ENCODE data around the gene CEP128. TPM values are rescaled to one million over a fixed set of nuclear protein-coding genes. Genes with fewer than 3 reads are reported as not detected.

The CEP128 gene
- polyA plus RNA-seq, 10 donors: 2.1 to 5.3 (median 4.3) TPM

DNA sequence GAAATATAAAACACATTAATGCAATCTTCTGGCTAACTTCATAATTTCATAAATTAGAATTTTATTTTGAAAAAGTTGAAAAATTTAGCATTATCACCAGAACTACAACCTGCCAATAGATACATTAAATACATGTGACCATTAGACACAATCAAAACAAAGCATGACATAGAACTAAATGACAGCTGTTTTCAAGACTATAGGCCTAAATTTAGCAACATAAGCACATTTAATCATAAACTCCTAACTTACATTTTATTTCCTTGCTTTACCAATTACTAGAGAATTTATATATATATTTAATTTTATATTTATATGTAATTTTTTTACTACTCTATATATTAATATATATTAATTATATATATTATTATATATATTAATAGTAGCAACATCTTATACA is 165.4 kb downstream of the CEP128 start:
- no peak for DNase-seq

DNA sequence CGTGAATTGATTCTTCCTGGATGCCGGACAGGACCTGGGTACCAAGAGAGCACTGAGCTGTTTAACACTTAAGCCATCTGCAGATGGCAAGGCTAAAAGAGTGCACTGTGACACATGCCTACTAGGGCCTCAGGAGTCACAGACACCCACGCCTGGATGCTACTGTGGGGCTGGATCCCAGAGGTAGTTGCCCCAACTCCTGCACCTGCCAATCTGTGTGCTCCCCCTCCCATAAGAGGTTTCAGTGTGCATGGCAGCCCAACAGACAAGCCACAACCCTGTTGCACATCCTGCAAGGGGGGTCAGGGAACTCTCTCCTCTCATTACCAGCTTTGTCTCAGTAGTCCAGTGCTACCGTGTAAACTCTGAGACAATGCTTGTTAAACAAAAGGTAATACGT is 169.0 kb downstream of the CEP128 start:
- no peak for DNase-seq

DNA sequence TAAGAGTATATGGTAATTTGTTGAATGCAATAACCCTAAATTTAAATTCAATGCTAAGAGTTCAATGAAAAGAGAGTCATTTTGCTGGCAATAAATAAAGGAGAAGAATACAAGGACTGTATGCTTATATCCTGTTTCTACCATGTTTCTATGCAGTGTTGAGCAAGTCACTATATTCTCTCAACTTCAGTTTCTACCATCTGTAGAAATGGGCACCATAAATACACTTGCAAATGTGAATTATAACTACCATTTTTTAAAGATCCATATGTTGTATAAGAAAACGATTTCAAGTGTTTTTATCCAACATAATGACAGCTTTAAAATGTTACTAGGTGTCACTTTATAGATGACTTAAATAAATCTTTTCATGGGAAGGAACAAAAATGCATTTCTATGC is 170.3 kb downstream of the CEP128 start:
- DNase-seq: no peak

DNA sequence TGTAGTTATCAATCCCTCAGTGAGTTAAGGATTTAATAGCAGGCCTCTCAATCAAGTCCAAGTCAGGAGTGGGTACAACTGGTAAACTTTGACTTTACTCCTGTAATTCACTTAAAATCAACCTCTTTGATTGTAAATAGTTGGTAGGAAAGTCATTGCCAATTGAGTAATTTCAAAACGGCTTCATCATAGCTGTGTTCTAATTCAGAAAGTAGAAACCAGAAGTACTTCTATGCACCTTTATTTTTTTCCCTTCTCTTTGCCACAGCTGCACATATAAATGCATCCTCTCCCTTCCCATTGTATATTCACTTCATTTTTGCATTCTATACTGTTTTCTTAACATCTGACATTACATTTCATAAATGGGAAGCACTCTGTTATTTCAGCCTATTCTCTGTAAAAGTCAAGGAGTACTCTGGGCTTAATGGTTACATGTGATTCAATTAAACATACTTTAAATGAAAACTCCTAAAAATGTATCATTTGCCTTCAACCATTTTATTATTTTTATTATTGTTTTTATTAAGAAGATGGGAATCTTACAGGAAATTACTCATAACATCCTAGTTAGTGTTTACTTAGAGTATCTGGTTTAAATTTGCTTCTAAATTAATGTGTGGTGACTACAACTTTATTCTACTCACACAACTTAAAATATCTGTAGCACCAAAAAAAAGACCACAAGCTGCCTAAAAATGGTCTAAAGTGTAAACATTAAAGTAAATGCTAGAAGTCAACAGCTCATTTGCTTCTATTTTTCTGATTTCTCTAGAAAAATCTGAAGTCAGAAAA is 171.2 kb downstream of the CEP128 start:
- DNase-seq: no peak

DNA sequence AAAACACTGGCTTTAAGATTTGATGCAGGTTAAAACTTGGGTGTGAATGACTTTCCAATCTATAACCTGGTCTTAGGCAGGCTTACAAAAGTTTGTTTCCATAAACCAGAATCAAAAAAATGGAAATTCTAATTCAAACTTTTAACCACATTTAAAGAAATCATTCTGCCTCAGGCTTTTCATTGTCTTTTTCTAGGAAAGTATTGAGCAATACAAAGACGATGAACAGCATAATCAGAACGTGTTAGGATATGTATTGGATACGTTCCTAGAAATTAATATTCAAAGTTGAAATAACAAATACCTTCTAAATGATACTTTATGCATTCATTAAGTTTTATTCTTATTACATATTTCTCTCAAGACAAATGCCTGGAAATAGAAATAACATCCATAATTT is 172.9 kb downstream of the CEP128 start:
- no peak for DNase-seq

DNA sequence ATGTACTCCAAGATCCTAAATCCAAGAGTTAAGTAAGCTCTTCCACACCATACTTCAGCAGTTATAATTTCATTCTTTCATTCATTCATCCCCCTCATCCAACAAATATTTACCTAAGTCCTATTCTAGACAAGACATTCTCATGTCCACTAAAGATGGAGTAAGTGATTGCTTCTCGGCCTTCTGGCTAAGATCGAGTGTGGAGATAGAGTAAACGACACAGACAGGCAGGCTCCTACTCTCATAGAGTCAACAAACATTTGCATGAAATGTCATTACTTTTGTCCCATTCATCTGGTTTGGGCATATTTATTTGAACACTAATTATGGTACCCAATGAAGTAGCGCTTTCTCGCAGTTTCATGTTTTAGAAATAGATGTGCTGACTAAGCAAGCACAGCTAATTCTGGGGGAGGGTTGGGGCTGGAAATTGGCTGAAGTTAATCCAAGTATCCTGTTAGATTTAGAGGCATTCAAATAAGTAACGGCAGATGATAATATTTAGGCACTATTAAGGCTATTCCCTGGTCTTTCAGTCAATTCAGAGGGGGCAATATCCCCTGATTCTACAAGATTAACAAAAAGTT is 176.5 kb downstream of the CEP128 start:
- DNase-seq: no peak

DNA sequence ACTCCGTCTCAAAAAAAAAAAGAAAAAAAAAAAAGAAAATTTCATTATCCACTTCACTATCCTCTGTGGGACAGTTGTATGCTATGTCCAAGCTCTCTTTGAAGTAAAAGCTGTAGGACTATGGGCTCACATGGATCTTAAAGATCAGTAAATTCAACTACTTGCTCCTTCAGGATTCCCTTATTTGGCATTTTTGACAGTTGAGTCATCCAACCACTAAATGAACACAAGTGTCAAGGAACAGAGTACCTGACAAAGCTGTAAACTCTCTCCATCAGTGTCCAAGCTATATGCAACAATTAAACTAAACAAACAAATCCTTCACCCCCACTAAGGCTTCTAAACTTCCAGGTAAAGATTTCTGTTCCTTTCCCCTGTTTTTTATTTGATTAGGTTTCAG is 177.0 kb downstream of the CEP128 start:
- DNase-seq: no peak

DNA sequence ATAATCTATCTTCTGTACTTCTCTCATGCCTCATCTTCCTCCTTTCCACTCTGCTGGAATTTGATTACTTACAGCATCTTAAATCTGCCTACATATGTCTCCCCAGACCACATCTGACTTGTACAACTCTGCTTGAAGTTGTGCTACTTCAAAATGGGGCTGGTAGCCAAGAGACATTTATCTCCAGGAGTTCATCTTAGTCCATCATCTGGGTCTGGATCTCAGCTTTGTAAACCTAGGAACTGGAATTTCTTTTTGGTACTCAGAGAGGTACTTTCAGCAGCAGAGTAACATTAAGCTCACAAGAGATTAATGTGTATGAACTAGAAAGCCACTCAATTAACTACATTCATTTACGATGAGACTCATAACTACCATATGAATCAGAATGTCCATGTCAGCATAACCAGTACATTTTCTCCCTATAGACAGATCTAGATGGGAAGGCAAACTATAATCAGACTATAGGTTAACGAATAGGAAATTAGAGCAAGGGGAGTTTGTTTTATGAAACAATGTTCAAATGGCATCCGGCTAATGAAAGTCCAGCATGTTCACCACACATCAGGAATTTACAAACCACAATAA is 178.8 kb downstream of the CEP128 start:
- peak in 1 of 3 donors; percentile 63 for DNase-seq

DNA sequence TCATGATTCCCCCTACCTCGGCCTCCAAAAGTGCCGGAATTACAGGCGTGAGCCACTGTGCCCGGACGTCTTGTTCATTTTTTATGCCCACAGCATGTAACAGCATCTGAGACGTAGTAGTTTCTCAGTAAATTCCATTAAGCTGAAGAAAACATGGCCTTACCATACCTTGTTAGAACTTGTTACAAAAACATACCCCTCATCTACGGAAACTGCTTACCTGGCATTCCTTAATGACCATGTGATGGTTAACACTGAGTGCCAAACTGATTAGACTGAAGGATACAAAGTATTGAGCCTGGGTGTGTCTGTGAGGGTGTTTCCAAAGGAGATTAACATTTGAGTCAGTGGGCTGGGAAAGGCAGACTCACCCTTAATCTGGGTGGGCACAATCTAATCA is 186.8 kb downstream of the CEP128 start:
- no peak for DNase-seq

DNA sequence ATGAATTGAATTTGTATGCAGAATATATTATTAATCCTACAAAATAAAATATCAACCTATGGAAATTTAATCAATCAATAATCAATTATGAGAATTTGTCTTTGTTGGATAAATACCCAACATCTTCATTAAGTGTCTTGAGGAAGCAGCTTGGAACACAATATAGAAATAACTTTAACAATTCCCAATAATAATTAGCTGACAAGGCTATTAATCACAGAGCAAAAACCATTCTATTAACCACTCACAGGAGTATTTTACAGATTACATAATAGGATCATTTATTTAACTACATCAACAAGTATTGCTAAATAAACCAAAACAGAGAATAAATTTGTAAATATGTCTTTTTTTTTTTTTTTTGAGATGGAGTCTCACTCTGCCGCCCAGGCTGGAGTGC is 190.3 kb downstream of the CEP128 start:
- no peak for DNase-seq

DNA sequence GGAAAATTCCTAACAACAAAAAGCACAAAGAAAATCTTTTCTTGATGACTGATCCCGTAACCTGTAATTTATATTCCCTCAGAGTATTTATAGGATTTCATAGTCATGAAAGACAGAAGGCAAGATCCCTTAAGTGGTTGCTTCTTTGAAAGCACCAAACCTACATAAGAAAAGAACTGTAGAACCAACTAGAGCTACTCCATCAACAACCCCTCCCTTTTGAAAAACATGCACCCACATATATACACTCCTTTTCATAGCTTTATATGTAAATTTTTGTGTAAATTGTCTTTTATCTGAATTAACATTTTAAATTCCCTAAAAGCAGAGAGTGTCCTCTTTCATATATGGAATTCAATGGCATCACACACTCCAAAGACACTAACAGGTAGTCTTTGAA is 215.3 kb downstream of the CEP128 start:
- DNase-seq: no peak

DNA sequence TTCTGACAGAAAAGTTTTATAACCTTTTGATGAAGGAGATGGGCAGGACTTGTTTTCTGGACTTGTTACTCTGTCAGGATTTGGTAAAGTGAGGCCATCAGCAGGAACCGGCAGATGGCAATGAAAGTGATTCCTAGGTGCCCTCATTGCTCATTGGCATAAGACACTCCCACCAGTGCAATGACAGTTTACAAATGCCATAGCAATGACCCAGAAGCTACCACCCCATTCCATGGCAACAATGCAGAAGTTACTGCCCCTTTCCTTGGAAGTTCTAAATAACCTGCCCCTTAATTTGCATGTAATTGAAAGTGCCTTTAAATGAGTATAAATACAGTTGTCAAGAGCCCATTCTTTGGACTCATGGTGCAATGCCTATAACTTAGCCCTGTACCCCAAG is 222.6 kb downstream of the CEP128 start:
- no peak for DNase-seq

DNA sequence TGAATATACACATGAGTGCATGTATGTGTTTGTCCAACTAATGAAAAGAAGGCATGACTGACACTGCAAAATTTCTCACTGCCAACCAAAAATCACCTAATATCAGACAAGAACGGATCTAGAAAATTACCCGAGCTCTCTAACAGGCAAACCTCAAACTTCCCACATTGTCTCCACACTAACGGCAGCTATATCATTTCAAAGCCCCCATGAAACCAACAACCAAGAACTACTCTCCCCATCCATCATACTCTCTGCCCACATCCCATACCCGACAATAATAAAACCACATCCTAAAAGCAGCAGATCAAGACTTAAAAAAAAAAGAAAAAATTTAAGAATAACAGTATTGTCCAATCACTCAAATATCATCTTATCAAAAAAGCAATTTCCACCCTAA is 227.1 kb downstream of the CEP128 start:
- no peak for DNase-seq

DNA sequence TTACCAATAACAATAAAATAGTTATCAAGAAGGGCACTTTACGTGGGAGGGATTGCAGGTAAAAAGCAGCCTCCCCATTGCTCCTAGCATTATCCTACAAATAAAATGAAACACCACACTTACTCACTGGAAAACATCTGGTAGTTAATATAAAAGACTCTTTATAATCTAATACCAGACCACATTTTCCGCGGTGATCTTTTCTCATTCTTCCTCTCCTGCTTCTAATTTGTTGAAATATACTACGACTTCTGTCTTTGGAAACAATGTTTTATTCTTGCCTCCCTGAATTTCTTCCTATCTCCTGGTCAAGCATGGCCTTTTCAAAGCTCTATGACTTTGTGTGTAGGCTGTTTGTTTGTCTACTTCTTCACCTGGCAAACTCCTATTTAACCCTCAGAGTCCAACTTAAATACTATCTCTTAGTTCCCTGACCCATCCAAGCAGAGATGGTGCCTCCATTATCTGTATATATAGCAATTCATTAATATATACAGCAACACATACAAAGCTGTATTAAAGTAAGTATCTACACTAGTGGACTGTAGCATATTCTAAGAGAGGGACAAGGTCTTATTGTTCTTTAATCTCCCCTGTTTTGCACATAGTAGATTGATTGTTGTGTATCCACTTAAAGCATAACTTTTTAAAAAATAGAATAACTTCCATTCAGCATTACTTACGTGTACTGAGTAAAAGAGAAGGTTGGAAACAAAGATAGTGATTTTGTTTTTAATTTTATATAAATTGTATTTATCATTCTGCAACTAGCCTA is 228.3 kb downstream of the CEP128 start:
- DNase-seq: no peak

DNA sequence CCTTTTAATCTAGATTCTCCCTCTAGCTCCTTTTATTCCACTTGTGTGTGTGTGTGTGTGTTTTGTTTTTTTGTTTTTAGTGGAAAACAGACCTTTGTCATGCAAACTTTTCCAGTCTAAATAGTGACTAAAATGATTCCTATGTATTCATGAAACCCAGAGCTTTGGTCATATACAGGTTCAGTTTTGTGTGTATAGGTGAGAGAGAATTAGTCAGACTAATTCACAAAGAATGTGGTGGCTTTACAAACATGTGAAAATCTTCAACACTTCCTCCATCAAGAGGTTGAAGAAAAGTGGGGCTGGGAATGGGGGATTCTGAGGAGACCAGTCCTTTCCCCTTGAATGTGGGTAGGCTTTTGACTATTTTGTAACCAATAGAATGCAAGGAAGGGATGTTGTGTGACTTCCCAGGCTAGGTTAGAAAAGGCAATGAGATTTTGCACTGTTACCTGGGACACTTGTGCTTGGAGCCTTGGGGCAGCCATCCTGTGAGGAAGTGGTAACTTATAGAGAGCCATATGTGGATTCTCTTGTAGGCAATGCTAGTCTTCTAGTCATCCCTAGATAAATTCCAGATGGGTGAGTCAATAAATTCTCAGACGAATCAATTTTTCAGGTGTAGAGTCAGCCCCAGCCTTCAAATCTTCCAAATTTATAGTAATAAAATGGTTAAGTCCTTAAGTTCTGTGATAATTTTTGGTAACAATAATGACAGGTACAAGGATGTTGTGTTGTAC is 236.1 kb downstream of the CEP128 start:
- no peak for DNase-seq

DNA sequence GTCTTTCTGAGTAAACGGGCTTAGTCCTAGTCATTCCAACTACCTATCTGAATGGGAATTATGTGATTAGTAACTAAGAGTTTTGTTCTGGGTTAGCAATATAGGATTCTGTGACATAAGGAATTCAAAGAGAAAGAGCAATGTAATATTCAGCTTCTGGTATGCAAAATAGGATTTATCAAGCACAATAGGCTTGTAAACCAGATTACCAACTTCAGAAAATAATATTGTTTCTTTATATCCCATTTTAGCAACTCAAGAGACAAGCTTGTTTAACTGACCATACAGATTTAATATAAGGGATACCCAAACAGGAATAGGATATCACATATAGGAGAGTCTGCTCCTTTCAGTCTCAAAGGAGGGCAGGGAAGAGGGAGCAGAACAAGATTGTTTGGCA is 240.9 kb downstream of the CEP128 start:
- no peak for DNase-seq

DNA sequence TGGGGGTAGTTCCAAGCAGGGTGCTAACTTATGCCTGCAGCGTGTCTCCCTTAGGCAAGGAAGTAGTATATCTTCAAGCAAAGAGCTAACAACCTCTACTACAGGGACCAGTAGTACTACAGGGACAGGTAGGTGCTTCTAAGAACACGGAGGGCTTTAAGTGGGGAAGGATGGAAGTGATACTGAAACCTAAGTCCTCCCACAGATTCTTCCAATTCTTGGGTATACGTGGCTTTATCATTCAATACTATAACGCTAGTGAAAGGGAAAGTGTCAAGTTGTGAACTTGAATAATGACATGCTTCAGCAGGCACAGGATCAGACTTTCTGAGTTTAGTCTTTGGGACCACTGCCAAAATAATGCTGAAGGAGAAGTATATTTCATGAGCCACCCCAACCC is 241.7 kb downstream of the CEP128 start:
- no peak for DNase-seq

DNA sequence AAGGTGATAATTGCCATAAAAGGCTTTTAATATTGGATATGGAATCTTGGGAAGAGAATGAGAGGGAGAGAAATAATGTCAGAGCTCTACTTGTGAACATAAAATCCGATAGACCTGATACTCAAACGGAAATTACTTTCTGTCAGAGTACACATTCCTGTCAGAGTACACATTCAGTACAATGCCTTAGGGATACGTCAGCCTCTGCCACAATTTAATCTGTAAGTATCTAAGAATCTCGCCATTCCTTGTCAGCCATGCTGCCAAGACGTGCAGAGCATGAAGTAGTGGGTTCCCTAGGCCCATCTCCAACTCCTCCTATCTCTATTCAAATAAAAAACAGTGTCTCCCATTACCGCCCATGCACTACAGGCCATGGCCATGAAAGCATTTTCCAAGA is 242.6 kb downstream of the CEP128 start:
- no peak for DNase-seq

DNA sequence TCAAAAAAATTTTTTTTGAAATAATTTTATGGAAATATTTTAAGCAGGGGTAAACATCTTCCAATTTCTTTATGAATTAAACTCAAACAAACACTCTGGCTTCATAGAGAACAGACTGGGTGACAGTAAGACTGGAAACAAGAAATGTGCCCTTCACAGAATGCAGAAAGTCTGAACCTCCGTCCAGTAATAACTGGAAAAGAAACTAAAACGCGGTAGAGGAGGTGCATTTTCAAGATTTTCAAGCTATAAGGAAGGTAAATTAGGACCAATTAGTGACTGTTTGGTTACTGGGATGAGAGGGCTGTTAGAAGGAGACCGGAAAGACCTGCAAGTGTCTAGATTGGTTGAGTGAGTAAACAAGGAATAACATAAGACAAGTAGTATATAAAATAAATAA is 245.7 kb downstream of the CEP128 start:
- DNase-seq: no peak

DNA sequence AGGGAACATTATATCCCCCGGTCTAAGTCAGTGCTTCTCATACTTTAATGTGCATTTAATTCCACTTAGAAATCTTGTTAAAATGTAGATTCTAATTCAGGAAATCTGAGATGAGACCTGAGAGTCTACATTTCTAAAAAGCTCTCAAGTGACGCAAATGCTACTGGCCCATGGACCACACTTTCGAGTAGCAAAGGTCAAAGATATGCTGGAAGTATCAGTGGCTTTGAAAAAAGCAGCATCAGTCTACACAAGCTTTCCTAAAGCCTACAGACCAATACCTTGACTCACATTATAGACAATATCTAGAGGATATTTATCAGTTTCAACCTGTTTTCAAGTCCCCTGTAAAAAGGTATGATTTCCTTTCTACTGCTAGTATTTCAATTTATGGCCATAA is 248.6 kb downstream of the CEP128 start:
- DNase-seq: no peak

DNA sequence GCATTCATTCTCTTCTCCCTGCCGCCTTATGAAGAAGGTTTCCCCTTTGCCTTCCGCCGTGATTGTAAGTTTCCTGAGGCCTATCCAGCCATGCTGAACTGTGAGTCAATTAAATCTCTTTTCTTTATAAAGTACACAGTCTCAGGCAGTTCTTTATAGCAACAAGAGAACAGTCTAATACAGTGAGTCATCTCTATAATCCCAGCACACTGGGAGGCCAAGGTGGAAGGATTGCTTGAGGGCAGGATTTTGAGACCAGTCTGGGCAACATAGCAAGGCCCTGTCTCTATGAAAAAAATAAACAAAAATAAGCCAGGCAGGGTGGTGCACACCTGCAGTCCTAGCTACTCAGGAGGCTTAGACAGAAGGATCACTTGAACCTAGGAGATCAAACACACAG is 259.9 kb downstream of the CEP128 start:
- no peak for DNase-seq

DNA sequence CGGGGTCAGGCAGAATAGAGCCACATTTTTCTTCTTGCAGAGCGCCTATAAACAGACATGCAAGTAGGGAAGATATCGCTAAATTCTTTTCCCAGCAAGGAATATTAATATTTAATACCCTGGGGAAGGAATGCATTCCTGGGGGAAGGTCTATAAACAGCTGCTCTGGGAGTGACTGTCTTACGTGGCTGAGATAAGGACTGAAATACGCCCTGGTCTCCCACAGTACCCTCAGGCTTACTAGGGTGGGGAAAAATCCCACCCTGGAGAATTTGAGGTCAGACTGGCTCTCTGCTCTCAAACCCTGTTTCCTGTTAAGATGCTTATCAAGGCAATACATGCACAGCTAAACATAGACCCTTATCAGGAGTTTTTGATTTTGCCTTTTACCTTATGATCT is 262.3 kb downstream of the CEP128 start:
- DNase-seq: no peak

All from muscle of back (tissue), 11 donors.